Brain pericyte (primary cell): ENCODE data around the gene DEK.
"Not testable (repeated sequence)": the region's sequence is repeated elsewhere in the genome, so short reads cannot be mapped to it uniquely, and the experiment has no call there.

Experiments used
- DNase-seq: peaks from one replicate; pipeline ENCODE4 v3.0.0-alpha.2; 2012; ENCODE audit warnings: low read depth, low spot score

Gene DEK, protein sequence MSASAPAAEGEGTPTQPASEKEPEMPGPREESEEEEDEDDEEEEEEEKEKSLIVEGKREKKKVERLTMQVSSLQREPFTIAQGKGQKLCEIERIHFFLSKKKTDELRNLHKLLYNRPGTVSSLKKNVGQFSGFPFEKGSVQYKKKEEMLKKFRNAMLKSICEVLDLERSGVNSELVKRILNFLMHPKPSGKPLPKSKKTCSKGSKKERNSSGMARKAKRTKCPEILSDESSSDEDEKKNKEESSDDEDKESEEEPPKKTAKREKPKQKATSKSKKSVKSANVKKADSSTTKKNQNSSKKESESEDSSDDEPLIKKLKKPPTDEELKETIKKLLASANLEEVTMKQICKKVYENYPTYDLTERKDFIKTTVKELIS

DNA sequence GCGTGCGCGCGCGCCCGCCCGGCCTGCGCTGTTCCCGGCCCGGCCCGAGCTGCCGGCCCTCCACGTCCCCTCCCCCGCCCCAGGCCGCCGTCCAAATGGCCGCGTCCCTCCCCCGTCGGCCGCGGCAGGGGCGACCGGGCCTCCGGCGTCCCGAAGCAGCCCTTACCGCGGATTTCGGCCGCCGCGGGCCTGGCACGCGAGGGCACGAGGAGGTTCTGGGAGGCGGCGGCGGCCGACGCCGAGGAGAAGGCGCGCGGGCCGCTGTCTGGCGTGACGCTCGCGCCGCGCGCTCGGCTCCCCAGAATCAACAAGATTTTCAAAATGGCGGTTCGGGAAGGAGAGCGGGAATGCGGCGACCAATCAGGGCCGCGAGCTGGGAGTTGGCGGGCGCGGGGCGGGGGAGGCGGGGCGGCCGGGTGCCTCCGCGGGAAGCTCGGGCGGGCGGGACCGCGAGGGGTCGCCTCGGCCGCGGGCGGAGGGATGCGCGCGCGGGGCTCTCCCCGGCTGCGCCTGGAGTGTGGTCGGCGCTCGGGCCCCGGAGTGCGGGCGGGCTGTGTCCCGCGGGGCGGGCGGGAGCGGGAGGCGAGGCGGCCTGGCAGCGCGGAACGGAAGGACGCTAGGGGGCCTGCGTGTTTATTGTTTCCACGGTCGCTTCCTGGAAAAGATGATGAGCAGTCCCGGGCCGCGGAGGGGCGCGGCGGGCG lies at the start of gene DEK:
Gene DEK, minus strand, starts transcription at position 312 of the 704 bp plus-strand sequence. CDS start 543 bp downstream, outside the sequence.
- no peak for DNase-seq

DNA sequence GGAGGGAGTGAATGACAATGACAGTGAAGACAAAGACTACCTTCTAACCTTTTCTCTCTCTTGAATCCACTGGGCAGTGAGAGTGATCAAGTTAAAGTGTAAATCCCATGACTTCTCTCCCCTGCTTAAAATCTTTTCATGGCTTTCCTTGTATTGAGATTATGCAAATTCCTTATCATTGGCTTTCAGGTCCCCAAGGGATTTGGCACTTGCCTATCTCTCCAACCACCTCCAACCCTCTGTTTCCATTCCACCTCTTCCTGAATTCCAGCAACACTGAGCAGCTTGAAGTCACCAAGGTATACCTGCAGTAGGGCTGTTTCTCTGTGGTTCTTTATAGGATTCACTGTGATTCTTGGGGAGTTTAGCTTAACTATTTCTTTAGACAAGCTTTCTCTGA lies 48.0 kb upstream of the DEK start:
- no peak for DNase-seq

GRCh38 chr6:18310010-18310409 lies 45.7 kb upstream of the DEK start:
- DNase-seq = not testable (repeated sequence)

- DNase-seq = no peak
Measured at GRCh38 chr6:18309046-18309445, 44.7 kb upstream of the DEK start.

DNA sequence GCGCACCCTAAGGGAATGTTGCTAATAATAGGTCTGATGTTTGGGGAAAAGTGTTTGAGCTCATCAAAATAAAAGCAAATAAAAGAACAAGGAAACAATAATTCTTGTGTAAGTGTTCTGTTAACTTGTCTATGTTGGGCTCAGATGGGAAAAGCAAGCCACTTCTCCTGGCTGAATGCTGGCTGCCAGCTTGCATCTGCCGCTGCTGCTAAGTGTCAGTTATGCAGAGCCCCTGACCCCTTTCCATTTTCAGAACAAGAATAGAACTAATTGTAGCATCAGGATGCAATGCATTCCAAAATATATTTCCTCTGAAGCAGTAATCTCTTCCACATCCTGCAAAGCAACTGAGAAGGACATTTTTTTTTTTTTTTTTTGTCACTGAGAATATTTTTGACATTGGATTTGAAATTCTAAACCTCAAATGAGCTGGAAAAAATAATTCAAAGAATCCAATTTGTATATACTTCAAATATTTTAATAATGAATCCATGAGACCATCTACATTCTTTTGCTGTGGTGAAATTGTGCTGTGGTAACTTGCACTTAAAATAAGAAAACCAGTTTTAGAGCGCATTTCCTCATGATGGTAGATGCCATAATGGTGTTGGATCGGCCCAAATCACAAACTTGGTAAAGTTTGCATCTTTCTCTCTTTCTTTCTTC lies 43.9 kb upstream of the DEK start:
- DNase-seq = no peak

DNA sequence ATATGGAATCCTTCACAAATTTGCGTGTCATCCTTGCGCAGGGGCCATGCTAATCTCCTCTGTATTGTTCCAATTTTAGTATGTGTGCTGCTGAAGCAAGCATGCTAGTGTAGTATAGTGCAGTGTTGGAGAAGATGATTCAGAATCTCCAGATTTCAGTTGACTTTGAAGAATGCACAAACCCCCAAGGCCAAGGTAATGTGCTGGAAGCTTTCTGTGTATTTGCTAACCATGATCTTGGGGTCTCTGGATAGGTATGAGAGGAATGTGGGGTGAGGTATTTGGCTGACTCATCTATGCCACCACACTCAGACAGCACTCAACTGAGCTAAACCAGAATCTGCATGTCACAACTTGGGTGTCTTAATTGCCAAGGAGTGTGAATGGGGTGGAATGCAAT lies 42.6 kb upstream of the DEK start:
- DNase-seq = no peak

DNA sequence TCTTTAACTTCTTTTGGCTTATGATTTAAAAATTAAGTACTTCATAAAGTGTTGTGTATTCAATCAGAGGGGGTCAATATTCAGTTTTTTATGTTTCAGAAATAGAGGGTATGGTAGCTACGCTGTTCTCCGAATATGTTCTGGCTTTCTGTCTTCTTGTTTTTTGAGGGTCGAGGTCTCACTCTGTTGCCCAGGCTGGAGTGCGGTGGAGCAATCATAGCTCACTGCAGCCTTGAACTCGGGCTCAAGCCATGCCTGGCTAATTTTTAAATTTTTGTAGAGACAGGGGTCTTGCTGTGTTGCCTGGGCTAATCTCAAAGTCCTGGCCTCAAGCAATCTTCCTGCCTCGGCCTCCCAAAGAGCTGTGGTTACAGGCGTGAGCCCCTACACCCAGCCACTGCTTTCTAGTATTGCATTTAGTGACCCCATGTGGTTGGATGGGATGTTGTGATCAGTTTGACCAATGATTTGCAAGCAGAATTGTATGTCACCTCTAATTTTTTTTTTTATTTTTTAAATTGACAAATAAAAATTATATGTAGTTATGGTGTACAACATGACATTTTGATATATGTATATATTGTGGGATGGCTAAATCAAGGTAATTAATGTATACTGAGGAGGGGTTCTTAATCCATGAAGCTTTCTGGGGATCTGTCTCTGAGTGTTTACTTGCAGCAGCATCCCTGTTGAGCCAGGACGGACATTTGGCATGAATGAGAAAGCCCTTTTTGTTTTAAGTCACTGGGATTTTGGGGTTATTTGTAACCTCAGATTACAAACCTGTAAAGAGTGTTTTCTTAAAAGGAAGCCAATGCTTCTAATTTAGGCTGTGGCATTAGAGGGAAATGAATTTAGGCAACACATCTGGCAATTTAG lies 38.5 kb upstream of the DEK start:
- no peak for DNase-seq

- DNase-seq = no peak
Measured at GRCh38 chr6:18293076-18293904, 29.0 kb upstream of the DEK start.

- DNase-seq = no peak
Measured at GRCh38 chr6:18289283-18289682, 25.0 kb upstream of the DEK start.

DNA sequence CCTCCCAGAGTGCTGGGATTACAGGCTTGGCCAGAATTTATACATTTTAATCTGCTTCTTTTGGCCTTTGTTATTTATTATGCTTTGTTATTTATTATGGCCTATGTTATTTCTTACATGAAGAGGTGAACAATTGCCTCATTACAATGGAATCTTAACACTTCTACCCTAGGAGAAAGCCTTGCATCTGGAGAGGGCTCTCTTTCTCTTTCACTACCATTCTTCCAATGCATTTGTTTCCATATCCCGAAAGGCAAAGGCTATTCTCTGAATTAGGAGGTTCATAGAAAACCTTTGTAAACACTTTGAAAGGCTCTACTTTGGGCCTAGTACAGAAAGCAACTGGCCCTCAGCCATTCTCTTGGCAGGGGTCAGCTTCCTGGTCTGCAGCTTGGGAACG lies 19.9 kb upstream of the DEK start:
- DNase-seq = no peak

- no peak for DNase-seq
Measured at GRCh38 chr6:18281564-18281963, 17.2 kb upstream of the DEK start.

- no peak for DNase-seq
Measured at GRCh38 chr6:18280084-18280483, 15.8 kb upstream of the DEK start.

DNA sequence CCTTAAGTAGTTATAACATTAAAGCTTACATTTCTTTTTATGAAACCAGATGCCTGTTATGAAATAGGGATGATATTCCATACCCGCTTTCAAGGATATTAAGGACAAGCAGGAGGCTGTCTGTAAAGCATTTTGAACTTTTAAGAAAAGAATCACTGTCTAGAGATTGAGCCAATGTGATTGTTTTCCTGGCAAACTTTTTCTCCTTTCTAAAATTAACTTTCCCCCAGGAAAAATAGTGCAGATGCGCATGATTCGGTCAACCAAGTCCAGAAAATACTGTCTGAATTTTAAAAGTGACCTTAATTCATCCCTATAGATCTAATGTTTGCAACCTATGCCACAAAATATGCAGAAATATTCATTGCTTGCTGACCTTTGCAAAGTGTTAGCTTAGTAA lies 15.1 kb upstream of the DEK start:
- no peak for DNase-seq

DNA sequence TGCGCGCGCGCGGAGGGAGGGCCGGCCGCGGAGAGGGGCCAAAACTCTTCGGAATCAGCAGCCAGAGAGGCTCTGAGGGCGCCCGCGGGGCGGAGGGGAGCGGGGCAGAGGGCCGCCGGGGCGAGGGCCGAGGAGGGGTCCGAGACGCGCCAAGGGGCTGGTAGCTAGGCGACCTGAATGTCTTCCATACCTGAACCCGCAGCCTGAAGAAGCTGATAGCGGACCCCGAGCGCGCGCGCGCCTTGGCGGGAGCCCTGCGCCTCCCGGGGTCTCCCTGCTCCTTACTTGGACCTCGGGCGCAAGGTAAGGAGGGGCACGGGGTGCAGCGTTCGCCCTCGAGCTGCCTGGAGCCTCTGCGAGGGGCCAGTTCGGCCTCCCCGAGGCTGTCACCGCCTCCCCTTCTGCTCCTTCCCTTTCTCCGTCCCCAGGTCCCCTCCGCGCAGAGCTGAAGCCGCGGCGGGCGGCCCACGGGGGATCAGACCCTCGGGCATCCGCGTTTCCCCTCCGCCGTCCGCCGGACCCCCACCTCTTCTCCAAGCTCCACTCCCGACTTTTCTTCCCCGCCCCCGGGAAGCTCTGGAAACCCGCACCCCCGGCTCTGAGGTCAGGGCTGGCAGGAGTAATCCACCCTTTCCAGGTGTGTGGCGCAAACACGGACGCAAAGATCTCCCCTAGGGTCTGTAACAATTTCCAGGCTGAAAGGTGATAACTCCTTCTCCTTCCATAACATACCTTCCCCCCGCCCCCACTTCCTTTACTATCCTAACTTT lies 13.1 kb upstream of the DEK start:
- DNase-seq = no peak

DNA sequence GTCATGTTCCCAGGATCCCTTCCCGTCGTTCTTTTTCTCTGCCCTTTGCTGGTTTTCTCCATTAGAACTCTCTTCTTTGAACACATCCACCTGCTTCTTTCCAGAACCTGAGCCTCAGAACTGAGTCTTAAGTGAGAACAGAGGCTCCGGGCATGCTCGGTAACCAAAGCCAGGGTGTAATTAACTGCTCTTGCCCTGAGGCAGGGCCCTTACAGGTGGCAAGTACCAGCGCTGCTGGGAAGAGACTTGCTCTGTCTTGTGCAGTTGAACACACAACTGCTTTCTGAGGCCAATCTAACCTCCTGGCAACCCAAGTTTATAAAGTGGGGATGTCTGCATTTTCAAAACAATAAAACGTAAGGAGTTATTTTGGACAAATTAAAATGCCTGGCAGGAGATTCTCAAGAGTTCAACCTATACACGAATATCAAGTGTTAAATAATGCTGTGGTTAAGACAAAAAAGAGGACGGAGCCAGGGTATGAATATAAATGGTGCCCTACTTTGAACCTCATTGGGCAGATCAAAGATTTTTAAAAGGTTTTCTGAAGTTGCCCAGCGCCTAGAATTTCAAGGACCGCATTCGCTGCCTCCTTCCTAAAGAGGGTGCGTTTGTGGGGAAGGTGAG lies 12.4 kb upstream of the DEK start:
- DNase-seq = no peak

- DNase-seq = no peak
Measured at GRCh38 chr6:18270216-18270615, 5.9 kb upstream of the DEK start.

GRCh38 chr6:18269717-18270116 lies 5.4 kb upstream of the DEK start:
- no peak for DNase-seq

DNA sequence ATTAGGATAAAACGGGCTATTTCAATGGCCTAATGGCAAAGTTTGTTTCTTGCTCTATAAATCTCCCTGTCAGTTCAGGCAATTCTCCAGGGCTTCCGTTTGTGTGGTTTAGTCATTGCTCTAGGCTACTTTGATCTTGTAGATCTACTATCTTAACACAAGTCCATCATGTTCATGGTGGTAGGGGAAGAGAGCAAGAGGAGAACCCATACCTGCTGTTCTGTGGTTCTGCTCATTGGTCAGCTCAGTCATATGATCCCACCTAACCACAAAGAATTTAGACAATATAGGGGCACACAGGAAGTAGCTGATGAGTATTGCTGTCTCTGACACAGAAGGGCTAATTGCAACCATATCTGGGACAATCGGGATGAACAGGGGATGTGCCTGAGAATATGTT lies 4.9 kb upstream of the DEK start:
- DNase-seq = no peak

DNA sequence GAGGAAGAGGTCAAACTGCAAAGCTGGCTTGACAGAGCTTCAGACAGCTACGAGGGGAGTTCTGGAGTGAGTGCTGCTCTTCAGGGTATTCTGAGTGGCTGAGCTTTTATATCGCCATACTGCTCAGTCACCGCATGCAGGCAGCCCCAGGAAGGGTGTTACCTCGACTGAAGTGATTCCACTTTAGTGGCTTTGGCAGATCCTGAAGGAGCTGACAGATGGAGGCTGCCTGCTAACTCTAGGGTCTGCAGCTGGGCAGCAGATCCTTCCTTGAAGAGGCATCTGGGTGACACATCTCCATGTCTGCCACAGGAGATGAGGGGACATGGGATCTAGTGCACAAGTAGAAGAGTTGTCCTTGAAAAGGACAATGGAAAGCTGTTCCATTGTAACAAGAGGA lies 3.7 kb upstream of the DEK start:
- no peak for DNase-seq

- DNase-seq = no peak
Measured at GRCh38 chr6:18266523-18266912, 2.2 kb upstream of the DEK start.
